ENCODE measurements around the gene PTPRA.

The PTPRA gene

GRCh38 chr20:3081641-3082040 lies 208.4 kb downstream of the PTPRA start:
- DNase-seq: no peak

- no peak for DNase-seq
Measured at GRCh38 chr20:3082306-3082951, 209.1 kb downstream of the PTPRA start.

GRCh38 chr20:3082955-3083952 lies 210.0 kb downstream of the PTPRA start:
- DNase-seq: no peak

GRCh38 chr20:3084283-3084985 lies 211.2 kb downstream of the PTPRA start, which contains the start of gene AVP:
TSS of gene AVP (minus strand) at chr20:3084724. CDS start at chr20:3084674, 50 bp downstream.
- DNase-seq: no peak

GRCh38 chr20:3084986-3085360 lies 211.7 kb downstream of the PTPRA start:
- DNase-seq: no peak

- DNase-seq: no peak
Measured at GRCh38 chr20:3085571-3086072, 212.3 kb downstream of the PTPRA start.

GRCh38 chr20:3088031-3088430 lies 214.8 kb downstream of the PTPRA start:
- no peak for DNase-seq

All from activated CD4-positive, CD25-positive, alpha-beta regulatory T cell treated with anti-CD3 and anti-CD28 coated beads, Interleukin-2, amount 50 U/mL, for 72 hours (primary cell).